ENCODE results near the gene MTOR. TPM values are rescaled to one million over a fixed set of nuclear protein-coding genes. Genes with fewer than 3 reads are reported as not detected.

The MTOR gene
- total and polyA plus RNA-seq, 2 of the 8 experiments (the other 6 are each of a cell fraction or from before 2014, with no cell fraction given): 44.2 to 76.8 TPM

GRCh38 chr1:11184973-11185372, 77.4 kb downstream of the MTOR start:
- Histone ChIP-seq H3K23ac (ENCODE audit: insufficient read length) (no peak overlapping the region), H3K56ac (replicated peaks; ENCODE audit: insufficient read length, low read depth, low read length) (no peak overlapping the region), H3K79me1 (ENCODE audit: low read depth, low read length) (peaks cover 3% of the 10 kb centered on the region; the same call in 1 of the 2 replicates), H4K91ac (replicated peaks; ENCODE audit: insufficient read length, low read length) (no peak overlapping the region), H2BK5ac (ENCODE audit: low read depth, low read length) (no peak overlapping the region), H3K4ac (replicated peaks; ENCODE audit: insufficient read length, low read depth, low read length) (no peak overlapping the region), H3K27ac (ENCODE audit: low read depth, low read length) (no peak overlapping the region), H2BK12ac (ENCODE audit: low read depth, low read length) (no peak overlapping the region), H3K14ac (ENCODE audit: insufficient read length) (no peak overlapping the region), H4K20me1 (replicated peaks in 1 of 2; ENCODE audit: control insufficient read depth in 1 of 2, insufficient read depth in 2 of 2, low read length in 2 of 2) (peaks cover 0 to 9% of the 10 kb centered on the region in 2 experiments), H4K5ac (ENCODE audit: insufficient read length, low read depth, low read length) (no peak overlapping the region), H3K4me2 (ENCODE audit: insufficient read depth in 1 of 2, low read depth in 2 of 2, low read length in 2 of 2) (no peak overlapping the region), H2BK15ac (ENCODE audit: low read length) (no peak overlapping the region), H2AK5ac (ENCODE audit: low read depth, low read length) (no peak overlapping the region), H3K18ac (ENCODE audit: extremely low read depth, low read length) (no peak overlapping the region), H3K4me3 (ENCODE audit: extremely low read depth in 1 of 4, insufficient read depth in 2 of 4, low read depth in 3 of 4, low read length in 4 of 4) (no peak overlapping the region), H4K8ac (ENCODE audit: extremely low read depth, insufficient read depth, low read length) (no peak overlapping the region), H3K4me1 (replicated peaks in 1 of 4; ENCODE audit: control insufficient read depth in 3 of 4, insufficient read depth in 4 of 4, low read length in 3 of 4) (no peaks in the 10 kb centered on the region), H3K23me2 (ENCODE audit: low read depth, low read length) (no peaks in the 10 kb centered on the region; the same call in 1 of the 2 replicates), H3K36me3 (ENCODE audit: control insufficient read depth in 2 of 4, insufficient read depth in 4 of 4, low read length in 3 of 4) (peaks cover 0 to 7% (median 2%) of the 10 kb centered on the region in 4 experiments; a peak in 3 of 8 replicates), H3K27me3 (replicated peaks in 1 of 4; ENCODE audit: control insufficient read depth in 3 of 4, extremely low read depth in 1 of 4, insufficient read depth in 3 of 4, low read length in 3 of 4) (no peaks in the 10 kb centered on the region), H2BK120ac (replicated peaks; ENCODE audit: low read depth, low read length) (no peak overlapping the region), H2AFZ (ENCODE audit: low read length) (no peak overlapping the region), H3K9me3 (ENCODE audit: insufficient read depth in 2 of 2, low read depth in 1 of 2, low read length in 1 of 2) (no peaks in the 10 kb centered on the region), H3K79me2 (ENCODE audit: control insufficient read depth in 1 of 2, insufficient read depth in 2 of 2, low read length in 2 of 2) (no peaks in the 10 kb centered on the region), H3K9ac (replicated peaks in 1 of 4; ENCODE audit: extremely low read depth in 1 of 4, low read depth in 3 of 4, low read length in 3 of 4) (no peak overlapping the region), H2BK20ac (ENCODE audit: low read length) (no peak overlapping the region)
- no peak for TF ChIP-seq USF2 (IDR thresholded peaks at IDR 0.05; ENCODE audit: low read length)
- no peak for TF ChIP-seq SP1 (IDR thresholded peaks at IDR 0.05; ENCODE audit: low read depth, low read length)
- DNase-seq (ENCODE audit: low read depth in 1 of 2, low spot score in 2 of 2) (no peak), FAIRE-seq (no peak)
- ChIA-PET POLR2A (ENCODE audit: partially characterized antibody) (interaction anchor here (0.6 kb wide), 2 partner anchors 18 to 21 kb away, joined by 3 read pairs; no protein-coding TSS in a partner anchor), CTCF (ENCODE audit: partially characterized antibody) (interaction anchor here (0.9 to 2.8 kb wide), 5 partner anchors 12 to 147 kb away, joined by 3 to 9 read pairs (median 3); no protein-coding TSS in a partner anchor)
- 82% methylated on average over 1 of the region's 1 CpG; no CpG with 5 or more reads in 1 of the 2 experiments for WGBS, 2 experiments (ENCODE audit: extremely low coverage in 1 of 2, insufficient coverage in 1 of 2, insufficient read length in 1 of 2, insufficient replicate concordance in 2 of 2, low coverage in 1 of 2, low lambda C conversion rate in 2 of 2, missing lambda C conversion rate in 1 of 2)

All from H1 (cell line).